HG03432 (cell line): ENCODE measurements around the gene FGD3.
"Not testable (repeated sequence)": the region's sequence is repeated elsewhere in the genome, so short reads cannot be mapped to it uniquely, and the experiment has no call there.

ENCODE experiments used
- ATAC-seq: cut with Tn5 transposase; IDR thresholded peaks from one replicate; pipeline ENCODE4 v1.9.1; 2021; ENCODE audit warnings: mild to moderate bottlenecking, moderate library complexity; ENCODE audit not compliant: unreplicated experiment

FGD3 gene, protein sequence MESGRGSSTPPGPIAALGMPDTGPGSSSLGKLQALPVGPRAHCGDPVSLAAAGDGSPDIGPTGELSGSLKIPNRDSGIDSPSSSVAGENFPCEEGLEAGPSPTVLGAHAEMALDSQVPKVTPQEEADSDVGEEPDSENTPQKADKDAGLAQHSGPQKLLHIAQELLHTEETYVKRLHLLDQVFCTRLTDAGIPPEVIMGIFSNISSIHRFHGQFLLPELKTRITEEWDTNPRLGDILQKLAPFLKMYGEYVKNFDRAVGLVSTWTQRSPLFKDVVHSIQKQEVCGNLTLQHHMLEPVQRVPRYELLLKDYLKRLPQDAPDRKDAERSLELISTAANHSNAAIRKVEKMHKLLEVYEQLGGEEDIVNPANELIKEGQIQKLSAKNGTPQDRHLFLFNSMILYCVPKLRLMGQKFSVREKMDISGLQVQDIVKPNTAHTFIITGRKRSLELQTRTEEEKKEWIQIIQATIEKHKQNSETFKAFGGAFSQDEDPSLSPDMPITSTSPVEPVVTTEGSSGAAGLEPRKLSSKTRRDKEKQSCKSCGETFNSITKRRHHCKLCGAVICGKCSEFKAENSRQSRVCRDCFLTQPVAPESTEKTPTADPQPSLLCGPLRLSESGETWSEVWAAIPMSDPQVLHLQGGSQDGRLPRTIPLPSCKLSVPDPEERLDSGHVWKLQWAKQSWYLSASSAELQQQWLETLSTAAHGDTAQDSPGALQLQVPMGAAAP

DNA sequence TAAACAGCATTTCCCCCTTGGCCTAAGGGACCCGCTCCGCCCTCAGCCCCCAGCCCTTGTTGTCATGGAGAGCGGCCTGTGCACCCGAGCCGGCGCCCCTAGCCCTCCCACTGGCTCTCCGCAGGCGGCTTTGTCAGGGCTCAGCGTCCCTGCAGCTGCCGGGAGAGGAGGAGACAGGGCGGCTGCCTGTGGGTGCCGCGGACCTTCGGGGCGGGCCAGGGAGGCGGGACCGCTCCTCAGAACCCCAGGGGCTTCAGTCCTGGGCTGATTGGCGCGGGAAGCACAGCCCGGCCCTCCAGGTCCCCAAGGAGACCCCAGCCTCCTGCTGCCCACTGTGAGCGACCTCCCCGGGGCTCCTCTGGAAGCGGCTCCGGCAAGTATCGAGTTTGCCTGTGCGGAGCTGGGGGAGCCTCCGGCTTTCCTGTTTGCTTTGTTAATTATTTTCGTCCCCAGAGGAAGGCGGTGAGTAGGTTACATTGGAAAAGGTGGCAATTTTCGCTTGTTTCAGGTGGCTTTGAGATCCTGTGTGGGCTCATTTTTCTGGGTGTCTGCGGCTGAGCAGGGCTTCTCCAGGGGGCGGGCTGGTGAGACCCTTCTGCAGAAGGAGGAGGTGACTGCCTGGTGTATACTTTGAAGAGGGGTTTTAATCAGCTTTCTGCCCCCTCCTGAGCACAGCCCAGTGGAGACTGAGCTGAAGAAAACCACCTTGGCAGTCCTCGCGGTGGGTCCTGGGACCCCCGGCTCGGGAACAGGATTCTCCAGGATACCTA lies at the start of gene FGD3:
Gene FGD3 (plus strand): TSS at position 256 of the 770 bp plus-strand sequence. CDS start 28,734 bp downstream, outside the sequence.
- no peak for ATAC-seq

DNA sequence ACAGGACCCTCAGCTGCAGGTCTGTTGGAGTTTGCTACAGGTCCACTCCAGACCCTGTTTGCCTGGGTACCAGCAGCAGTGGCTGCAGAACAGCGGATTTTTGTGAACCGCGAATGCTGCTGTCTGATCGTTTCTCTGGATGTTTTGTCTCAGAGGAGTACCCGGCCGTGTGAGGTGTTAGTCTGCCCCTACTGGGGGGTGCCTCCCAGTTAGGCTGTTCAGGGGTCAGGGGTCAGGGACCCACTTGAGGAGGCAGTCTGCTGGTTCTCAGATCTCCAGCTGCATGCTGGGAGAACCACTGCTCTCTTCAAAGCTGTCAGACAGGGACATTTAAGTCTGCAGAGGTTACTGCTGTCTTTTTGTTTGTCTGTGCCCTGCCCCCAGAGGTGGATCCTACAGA lies 42.2 kb upstream of the FGD3 start:
- ATAC-seq, result not testable (repeated sequence)

DNA sequence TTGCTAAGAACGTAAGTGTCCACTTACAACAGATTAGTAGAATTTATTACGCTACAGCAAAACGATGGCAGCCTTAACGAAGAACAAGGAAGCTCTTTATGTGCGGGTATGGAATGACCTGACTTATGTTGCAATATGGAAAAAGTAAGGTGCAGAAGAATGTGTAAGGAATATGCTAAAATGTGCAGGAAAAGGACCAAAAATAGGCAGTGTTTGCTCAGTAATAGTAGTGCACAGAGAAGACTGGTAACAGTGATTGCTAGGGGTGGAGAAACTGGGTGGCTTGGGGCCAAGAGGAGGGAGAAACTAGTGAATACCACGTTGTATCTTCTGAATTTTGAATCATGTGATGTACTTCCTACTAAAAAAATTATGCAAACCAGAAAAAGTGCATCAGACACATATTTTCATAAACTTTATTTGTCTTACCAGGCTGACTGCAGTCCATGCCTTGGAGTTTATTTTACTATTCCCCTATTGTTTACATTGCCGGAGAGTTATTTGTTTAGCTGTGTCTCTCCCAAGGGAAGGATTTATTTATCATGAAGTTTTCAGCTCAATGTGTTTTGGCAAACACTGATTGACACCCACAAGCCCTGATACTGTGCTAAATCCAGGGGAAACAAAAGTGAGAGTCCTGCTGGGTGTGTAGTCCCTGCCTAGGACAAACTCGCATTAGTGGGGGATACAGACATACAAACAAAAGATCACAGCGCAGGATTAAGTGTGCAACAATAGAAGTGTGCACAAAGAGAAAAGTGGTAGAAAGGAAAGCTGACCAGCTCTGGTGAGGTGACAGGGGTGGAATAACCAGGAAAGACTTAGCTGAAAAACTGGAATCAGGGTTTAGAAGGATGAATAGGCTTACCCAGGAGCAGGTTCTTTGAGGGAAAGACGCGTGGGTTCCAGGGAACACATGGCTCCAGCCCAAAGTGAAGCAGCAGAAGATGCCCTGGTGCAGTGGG lies 35.5 kb upstream of the FGD3 start:
- no peak for ATAC-seq

DNA sequence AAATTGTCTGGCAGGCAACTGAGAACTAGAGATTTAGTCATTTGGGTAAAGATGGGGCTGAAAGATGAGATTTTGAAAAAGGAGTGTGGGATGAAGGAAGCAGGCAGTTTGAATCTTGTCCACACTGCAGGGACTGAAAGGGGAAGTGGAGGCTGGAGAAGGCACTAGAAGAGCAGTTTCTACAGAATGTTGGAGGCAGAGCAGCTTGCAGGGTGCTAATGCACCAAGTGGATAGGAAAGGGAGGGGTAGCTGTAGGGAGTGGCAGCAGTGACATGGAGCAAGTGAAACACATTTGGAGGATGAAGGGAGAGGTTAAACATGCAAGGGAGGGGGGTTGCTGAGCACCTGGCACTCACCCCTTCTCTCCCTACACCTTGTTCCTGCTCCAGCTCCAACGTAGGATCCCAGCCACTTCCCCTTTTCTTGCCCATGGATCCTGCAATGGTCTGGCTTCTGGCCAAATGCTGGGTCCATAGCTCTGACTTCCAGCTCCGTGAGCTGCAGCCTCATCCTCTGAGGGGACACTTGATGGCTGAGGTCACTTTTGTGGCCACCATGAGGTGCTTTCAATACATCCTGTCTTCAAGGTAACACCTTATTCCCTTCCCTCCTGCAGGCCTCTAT lies 30.0 kb upstream of the FGD3 start:
- ATAC-seq, result no peak

DNA sequence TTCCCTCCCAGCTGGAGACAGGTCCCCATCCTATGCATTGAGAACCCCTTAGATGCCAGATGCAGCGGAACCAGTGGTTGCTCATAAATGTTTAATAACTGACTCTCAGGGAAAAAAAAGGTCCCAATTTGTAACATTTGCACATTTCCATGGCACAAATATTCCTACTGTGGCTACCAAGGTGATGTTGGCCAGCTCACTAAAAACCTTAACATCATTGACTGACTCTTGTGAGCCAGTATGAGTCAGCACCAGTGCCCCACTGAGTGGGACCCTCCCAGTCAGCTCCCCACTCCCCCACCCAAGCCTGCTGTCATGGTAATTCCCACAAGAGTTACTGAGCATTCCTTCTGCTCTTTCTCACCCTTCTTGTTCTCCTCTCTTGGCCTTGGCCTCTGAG lies 26.9 kb upstream of the FGD3 start:
- no peak for ATAC-seq

DNA sequence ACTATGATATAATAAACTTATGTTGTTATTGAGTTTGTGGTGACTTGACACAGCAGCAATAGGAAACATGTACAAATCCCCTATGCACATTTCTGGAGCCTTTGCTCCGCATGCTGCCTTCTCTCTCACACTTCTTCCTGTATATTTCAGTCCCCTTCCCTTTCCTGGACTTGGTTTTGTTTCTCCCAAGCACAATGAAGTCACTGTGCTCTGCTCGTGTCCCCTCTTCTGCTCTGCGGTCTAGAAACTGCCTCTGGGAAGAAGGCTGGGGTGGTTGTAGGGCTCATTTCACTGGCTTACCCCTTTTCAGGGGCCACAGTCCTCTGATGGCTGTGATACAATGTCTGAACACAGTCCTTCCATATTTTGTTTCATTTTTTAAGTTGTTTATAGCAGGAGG lies 15.7 kb upstream of the FGD3 start:
- ATAC-seq, result no peak

DNA sequence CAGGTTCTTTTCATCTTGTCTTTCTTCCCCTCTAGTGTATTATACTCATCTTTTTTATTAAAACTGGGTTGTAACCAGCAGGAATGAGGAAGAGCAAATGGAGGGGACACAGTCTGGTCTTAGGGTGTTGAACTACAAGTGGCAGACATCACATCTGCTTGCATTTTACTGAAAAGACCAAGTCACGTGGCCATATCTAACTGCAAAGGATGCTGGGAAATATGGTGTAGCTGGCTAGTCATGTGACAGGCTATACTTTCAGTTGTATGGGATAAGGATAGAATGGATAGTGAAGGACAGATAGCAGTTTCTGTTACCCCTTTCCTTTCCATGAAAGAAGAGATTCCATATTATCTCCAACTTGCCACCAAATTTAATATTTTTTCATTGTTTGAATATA lies 13.0 kb upstream of the FGD3 start:
- ATAC-seq, result no peak

DNA sequence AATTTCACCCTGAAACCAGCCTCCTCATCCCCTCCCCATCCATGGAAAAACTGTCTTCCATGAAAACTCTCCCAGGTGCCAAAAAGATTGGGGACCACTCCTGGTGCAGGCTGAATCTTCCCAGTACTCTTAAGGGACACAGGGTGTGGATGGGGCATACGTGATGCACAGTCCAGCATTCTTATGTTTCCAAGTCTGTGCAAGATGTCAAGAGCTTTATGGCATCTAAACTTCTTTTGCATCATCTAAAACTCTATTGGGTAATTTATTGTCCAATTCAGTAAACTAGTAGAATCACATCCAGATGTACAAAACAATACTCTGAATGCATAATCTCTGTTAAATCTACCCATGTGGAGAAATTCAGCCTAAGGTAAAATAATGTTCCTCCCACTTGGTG lies 9.3 kb upstream of the FGD3 start:
- no peak for ATAC-seq

DNA sequence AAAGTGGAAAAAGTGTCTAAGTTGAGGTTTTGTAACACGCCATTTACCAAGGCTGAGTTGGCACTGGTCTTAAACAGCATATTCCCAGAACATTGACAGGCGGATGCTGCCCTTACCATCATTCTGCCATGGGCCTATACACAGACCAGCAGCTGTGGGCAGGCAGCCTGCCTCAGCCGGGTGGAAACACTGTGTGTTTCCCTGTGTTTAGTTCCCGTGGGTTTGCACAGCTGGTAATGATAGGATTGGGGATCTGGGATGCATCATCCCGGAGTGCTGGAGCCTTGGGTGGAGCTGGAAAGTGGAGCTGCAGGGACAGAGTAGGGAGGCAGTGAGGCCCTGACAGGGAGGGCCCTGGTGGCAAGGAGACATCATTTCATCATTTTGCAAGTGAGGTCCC lies 5.5 kb upstream of the FGD3 start:
- no peak for ATAC-seq

DNA sequence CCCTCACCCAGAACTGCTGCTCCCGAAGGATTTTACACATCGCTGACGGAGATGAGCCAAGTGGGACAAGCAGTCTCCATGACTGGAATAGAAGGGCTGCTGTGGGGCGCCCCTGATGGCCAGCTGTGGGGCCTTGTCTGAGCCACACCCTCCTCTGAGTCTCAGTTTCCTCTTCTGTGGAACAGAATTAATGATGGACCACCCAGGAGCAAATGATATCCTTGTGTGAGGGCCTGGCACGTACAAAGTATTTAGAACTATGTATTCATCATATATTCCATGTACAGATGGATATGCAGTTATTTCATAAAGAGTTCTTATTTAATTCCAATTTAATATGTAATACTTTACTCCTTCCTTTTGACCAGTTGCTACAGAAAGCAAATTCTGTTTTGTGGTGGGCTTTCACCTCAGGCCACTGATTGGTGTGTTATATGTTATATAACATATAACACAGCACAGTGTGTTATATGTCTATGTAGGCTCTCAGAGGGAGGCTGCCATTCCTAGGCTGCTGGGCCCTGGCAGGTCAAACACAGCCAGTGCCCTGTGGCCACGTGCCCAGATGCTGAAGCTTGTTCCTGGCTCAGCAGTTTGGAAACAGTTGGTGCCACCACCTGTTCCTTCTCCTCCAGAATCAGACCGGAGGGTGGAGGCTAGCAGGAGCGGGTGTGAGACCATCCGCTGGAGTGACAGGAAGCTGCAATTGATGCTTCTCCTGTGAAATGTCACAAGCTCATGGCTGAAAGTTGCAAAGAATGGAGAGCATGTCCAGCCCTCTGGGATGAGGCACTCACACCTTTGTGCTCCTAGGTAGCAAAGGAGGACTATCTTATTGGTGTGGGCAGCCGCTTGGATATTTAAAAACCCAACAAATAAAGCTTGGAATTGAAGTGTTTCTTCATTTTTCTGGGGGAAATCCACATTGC lies 4.4 kb upstream of the FGD3 start:
- ATAC-seq, result no peak

DNA sequence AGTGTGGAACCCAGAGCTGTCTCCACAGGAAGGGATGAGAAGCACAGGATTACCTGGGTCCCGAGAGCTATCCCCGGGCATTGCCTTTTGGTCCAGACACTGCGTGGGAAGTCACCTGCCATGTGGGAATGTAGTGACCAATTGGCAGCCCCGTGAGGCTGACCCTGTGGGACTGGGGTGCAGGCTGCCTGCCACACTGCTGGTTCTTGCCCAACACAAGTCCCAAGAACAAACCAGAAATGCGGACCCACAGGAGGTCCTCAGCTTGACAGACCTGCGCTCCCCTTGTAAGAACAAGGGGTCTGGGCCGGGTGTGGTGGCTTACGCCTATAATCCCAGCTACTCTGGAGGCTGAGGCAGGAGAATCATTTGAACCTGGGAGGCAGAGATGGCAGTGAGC lies 2.4 kb upstream of the FGD3 start:
- no peak for ATAC-seq

DNA sequence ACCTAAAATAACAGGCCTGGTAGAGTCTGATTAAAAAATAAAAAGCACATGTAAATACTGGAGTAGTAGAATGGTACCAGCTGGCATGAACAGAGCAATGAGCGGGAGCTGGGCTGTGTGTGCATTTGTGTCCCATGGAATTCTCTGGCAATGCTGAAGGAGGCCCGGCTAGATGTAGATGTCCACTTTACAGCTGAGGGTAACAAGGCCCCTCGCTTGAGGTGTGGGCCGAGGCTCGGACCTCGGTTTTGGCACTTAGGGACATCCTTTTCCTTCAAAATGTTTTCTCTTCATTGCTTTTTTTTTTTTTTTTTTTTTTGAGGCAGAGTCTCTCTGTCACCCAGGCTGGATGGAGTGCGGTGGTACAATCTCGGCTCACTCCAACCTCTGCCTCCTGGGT lies 1.5 kb upstream of the FGD3 start:
- ATAC-seq, result no peak

DNA sequence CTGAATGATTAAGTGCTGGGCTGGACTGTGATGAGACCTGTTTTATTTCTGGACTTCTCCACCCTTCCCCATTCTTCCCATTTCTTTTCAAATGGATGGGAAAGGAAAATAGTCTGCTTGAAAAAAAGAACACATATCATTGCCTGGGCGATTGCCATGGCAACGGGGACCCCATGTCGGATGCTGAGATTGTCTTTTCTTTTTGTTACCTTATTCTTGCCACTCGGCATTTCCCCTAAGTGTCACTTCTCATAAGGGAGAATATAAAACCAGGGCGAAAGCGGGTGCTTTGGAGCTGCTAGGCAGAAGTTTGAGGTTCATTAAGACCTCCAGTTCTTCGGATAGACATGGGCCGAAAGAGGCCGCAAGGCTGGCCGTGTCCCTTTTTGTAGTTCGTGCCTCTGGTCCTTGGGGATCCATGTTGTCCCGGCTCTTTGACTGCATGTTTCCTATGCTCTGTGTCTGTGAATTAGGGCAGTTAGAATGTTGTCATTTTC lies 763 bp downstream of the FGD3 start:
- no peak for ATAC-seq

DNA sequence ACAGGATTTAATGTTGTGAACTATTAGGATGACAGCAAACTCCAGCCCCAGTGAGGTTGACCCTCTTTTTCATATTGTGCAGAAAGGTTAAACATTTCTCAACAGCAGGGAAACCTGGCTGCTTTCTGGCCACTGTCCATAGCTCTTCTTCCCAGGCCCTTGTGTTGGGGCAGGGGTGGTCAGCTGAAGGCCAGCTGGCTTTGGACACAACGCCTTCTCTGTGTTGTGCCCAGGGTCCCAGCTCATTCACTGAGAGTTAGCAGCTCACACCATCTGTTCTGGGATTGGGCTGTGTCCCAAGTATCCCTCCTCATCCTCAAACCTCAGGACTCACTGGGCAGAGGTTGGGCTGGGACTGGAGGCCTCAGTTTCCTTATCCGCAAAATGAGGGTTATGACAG lies 1.3 kb downstream of the FGD3 start:
- no peak for ATAC-seq

DNA sequence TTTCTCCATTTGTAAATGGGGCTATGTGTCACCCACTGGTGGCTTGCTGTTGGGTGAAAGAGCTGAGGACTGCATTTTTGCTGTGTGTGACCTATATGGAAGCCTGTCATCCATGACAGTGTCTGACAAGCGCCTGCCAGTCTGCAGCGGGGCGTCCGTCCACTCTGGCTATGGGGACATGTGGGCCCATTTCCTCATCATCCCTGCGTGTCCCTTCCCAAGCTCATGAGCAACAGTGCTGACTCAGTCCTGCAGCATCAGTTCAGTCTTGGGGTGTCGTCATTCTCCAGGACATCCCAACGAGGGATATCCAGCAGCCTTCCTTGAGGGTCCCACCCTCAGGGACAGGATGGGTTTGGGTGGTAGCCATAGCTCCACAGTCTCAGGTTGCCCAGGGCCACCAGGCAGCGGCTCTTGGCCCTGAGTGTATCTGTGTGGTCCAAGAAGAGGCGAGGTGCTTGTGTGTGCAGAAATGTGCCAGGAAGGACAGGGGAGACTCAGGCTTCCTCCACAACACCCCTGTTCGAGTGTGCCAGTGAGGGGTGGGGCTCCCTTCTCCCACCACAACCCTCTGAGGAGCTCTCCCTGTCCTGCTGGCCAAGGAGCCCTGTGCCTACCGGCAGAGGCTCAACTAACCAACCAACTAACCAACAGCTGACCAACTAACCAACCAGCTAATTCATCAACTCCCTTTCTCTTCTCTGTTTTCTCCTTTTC lies 2.1 kb downstream of the FGD3 start:
- ATAC-seq, result no peak

DNA sequence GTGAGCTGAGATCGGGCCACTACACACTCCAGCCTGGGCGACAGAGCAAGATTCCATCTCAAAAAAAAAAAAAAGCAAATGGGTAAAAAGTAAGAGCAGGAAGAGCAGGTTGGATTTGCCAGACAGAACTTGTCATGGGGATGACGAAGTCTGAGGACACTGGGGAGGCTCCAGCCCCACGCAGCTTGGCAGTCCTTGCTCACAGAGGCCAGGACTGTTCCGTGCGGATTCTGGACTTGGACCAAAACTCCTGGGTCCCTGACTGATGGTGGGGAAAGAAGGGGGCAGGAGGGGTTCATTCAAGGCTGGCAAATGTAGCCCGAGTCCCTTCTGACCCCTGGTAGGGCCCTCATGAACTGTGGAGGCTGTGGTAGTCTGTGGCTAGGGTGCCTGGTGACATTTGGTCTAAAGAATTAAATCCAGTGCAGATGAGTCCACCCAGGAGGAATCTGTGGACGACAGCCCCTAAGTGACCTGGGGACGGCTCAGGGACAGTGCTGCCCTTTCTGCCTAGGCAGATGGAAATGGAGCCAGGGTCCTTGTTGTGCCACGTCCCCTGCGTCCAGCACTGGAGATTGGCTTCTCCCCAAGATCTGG lies 3.1 kb downstream of the FGD3 start:
- no peak for ATAC-seq

DNA sequence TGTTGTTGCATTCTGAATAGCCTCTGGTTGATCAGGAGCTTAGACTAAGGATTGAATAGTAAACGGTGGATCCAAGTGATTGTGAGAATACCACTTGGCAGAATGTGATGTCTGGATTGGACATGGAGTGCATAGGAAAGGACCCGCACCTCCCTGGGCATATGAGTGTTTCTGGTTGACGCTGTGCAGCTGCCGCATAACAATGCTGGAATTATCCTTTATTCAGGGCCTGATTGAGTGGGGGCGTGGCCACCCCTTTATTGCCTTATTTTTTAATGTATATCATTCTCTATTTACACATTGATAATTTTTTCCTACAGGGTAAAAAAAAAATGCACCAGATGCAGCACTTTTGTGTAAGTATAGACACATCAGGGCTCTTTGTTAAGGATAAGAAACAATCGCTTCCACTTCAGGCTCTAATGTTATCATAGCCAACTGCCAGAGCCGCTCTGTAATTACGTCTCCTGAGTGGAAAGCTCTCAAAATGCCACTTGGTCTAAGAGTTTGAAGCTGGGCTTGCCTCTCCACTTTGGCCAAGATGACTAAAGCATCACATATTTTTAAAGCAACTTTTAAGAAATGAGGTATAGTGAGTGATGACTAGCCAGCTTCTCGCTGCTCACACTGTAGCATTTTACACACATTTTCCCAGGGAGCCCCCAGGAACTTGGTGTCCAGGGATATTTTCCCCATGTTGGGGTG lies 5.7 kb downstream of the FGD3 start:
- ATAC-seq, result no peak
